GM21367 (cell line): ENCODE results near the gene GK.
"Not testable (repeated sequence)": the region's sequence is repeated elsewhere in the genome, so short reads cannot be mapped to it uniquely, and the experiment has no call there.

Experiments
- ATAC-seq: cut with Tn5 transposase; IDR thresholded peaks from one replicate; pipeline ENCODE4 v1.9.1; 2021; ENCODE audit not compliant: unreplicated experiment

Gene GK

GRCh38 chrX:30652527-30653414 lies 452 bp upstream of the GK start:
- ATAC-seq: peak; percentile 82

- ATAC-seq: not testable (repeated sequence)
These were observed 1.2 kb downstream of the GK start for GRCh38 chrX:30654386-30654785.

GRCh38 chrX:30654989-30655607 lies 1.9 kb downstream of the GK start:
- ATAC-seq: no peak

- no peak for ATAC-seq
These were observed 2.8 kb downstream of the GK start for GRCh38 chrX:30655991-30656390.

GRCh38 chrX:30657196-30658161 lies 4.3 kb downstream of the GK start:
- no peak for ATAC-seq

GRCh38 chrX:30659421-30659820 lies 6.2 kb downstream of the GK start:
- ATAC-seq: no peak

- ATAC-seq: no peak
These were observed 8.0 kb downstream of the GK start for GRCh38 chrX:30661228-30661627.

- no peak for ATAC-seq
These were observed 10.1 kb downstream of the GK start for GRCh38 chrX:30663322-30663721.

GRCh38 chrX:30665471-30665870 lies 12.2 kb downstream of the GK start:
- no peak for ATAC-seq

- no peak for ATAC-seq
These were observed 12.9 kb downstream of the GK start for GRCh38 chrX:30666094-30666493.

GRCh38 chrX:30668581-30668980 lies 15.4 kb downstream of the GK start:
- no peak for ATAC-seq

- not testable (repeated sequence) for ATAC-seq
These were observed 18.0 kb downstream of the GK start for GRCh38 chrX:30671189-30671588.

- ATAC-seq: no peak
These were observed 20.0 kb downstream of the GK start for GRCh38 chrX:30673127-30673796.

- no peak for ATAC-seq
These were observed 20.8 kb downstream of the GK start for GRCh38 chrX:30673884-30674598.

GRCh38 chrX:30674799-30675198 lies 21.6 kb downstream of the GK start:
- ATAC-seq: no peak

GRCh38 chrX:30679369-30679768 lies 26.1 kb downstream of the GK start:
- no peak for ATAC-seq

- no peak for ATAC-seq
These were observed 27.4 kb downstream of the GK start for GRCh38 chrX:30680618-30681017.

- ATAC-seq: no peak
These were observed 35.4 kb downstream of the GK start for GRCh38 chrX:30688641-30689040.

- no peak for ATAC-seq
These were observed 35.9 kb downstream of the GK start for GRCh38 chrX:30689116-30689515.

- no peak for ATAC-seq
These were observed 37.1 kb downstream of the GK start for GRCh38 chrX:30690330-30690729.
